SK-N-SH treated with all-trans-retinoic acid at 6 μM for 48 hours (cell line): ENCODE results near the gene FDXR.

Experiments
- ATAC-seq: fragments of 200-7000 bp; cut with Tn5 transposase; 3 replicates; pipeline ENCODE4 v1.9.1; 2020; ENCODE audit warnings: mild to moderate bottlenecking, moderate library complexity
- ARNTL ChIP-seq: fragments of 450-650 bp; formaldehyde crosslinking; IDR thresholded peaks from 2 replicates; pipeline ENCODE4 v1.5.0; 2020; ENCODE audit warnings: low read depth, mild to moderate bottlenecking, moderate library complexity, borderline replicate concordance
- BACH2 ChIP-seq: fragments of 250-450 bp; sonication (Bioruptor Pico); IDR thresholded peaks from 2 replicates; pipeline ENCODE4 v1.9.0; 2021; ENCODE audit warnings: mild to moderate bottlenecking, borderline replicate concordance
- CSDC2 ChIP-seq: fragments of 250-450 bp; sonication (Bioruptor Pico); IDR thresholded peaks from 2 replicates; pipeline ENCODE4 v1.5.0; 2020; ENCODE audit warnings: mild to moderate bottlenecking, moderate library complexity
- ESRRG ChIP-seq: fragments of 250-450 bp; sonication (Bioruptor Pico); IDR thresholded peaks from 2 replicates; pipeline ENCODE4 v1.6.1; 2021; ENCODE audit warnings: mild to moderate bottlenecking
- GLIS3 ChIP-seq: fragments of 250-450 bp; sonication (Bioruptor Pico); IDR thresholded peaks from 2 replicates; pipeline ENCODE4 v1.5.0; 2020; ENCODE audit warnings: mild to moderate bottlenecking, moderate library complexity
- ISL1 ChIP-seq: fragments of 250-450 bp; sonication (Bioruptor Pico); IDR thresholded peaks from 2 replicates; pipeline ENCODE4 v2.1.2; 2022; ENCODE audit warnings: mild to moderate bottlenecking, moderate library complexity
- OSR1 ChIP-seq: fragments of 250-450 bp; sonication (Bioruptor Pico); IDR thresholded peaks from 2 replicates; pipeline ENCODE4 v1.8.0; 2022; ENCODE audit warnings: moderate library complexity, mild to moderate bottlenecking, inconsistent platforms
- TCF4 ChIP-seq: fragments of 250-450 bp; sonication (Bioruptor Pico); IDR thresholded peaks from 2 replicates; pipeline ENCODE4 v1.8.0; 2021; ENCODE audit warnings: mild to moderate bottlenecking, moderate library complexity, borderline replicate concordance
- ZC3H10 ChIP-seq: fragments of 250-450 bp; sonication (Bioruptor Pico); IDR thresholded peaks from 2 replicates; pipeline ENCODE4 v1.5.1; 2021; ENCODE audit warnings: mild to moderate bottlenecking, moderate library complexity
- ZNF565 ChIP-seq: fragments of 450-650 bp; formaldehyde crosslinking; conservative IDR thresholded peaks from 2 replicates; pipeline ENCODE4 v1.5.0; 2020; ENCODE audit warnings: low read depth, mild to moderate bottlenecking, moderate library complexity
- ZNF70 ChIP-seq: fragments of 450-650 bp; formaldehyde crosslinking; IDR thresholded peaks from 2 replicates; pipeline ENCODE4 v1.5.0; 2020; ENCODE audit warnings: mild to moderate bottlenecking, moderate library complexity
- ZNF8 ChIP-seq: fragments of 450-650 bp; formaldehyde crosslinking; IDR thresholded peaks from 2 replicates; pipeline ENCODE4 v1.5.0; 2020; ENCODE audit warnings: mild to moderate bottlenecking, moderate library complexity
- TF ChIP-seq, protein P1 (sequence below): fragments of 250-450 bp; sonication (Bioruptor Pico); IDR thresholded peaks from 2 replicates; pipeline ENCODE4 v1.5.0; 2020; ENCODE audit warnings: mild to moderate bottlenecking, moderate library complexity
- TF ChIP-seq, protein P2 (sequence below): fragments of 250-450 bp; sonication (Bioruptor Pico); IDR thresholded peaks from 2 replicates; pipeline ENCODE4 v1.5.1; 2021; ENCODE audit warnings: mild to moderate bottlenecking, moderate library complexity
- TF ChIP-seq, protein P3 (sequence below): fragments of 250-450 bp; sonication (Bioruptor Pico); IDR thresholded peaks from 2 replicates; pipeline ENCODE4 v1.8.0; 2021; ENCODE audit warnings: low read depth, mild to moderate bottlenecking, moderate library complexity, borderline replicate concordance

FDXR gene

DNA sequence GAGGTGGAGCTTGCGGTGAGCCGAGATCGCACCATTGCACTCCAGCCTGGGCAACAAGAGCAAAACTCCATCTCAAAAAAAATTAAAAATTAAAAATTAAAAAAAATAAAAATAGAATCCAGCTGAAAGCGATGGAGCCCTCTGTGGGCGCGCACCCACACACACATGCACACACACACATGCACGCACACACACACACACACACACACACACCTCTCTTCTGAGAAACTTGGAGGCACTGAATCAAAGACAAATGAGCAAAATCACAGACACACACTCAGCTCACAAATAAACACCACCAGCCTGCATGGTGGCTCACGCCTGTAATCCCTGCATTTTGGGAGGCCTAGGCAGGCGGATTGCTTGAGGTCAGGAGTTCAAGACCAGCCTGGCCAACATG, 30.2 kb upstream of the FDXR start (continued):
- TF ChIP-seq, protein P1, sequence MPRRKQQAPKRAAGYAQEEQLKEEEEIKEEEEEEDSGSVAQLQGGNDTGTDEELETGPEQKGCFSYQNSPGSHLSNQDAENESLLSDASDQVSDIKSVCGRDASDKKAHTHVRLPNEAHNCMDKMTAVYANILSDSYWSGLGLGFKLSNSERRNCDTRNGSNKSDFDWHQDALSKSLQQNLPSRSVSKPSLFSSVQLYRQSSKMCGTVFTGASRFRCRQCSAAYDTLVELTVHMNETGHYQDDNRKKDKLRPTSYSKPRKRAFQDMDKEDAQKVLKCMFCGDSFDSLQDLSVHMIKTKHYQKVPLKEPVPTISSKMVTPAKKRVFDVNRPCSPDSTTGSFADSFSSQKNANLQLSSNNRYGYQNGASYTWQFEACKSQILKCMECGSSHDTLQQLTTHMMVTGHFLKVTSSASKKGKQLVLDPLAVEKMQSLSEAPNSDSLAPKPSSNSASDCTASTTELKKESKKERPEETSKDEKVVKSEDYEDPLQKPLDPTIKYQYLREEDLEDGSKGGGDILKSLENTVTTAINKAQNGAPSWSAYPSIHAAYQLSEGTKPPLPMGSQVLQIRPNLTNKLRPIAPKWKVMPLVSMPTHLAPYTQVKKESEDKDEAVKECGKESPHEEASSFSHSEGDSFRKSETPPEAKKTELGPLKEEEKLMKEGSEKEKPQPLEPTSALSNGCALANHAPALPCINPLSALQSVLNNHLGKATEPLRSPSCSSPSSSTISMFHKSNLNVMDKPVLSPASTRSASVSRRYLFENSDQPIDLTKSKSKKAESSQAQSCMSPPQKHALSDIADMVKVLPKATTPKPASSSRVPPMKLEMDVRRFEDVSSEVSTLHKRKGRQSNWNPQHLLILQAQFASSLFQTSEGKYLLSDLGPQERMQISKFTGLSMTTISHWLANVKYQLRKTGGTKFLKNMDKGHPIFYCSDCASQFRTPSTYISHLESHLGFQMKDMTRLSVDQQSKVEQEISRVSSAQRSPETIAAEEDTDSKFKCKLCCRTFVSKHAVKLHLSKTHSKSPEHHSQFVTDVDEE, result no peak
- TF ChIP-seq ARNTL (CRISPR knock-in tag) (no peak), ZNF70 (CRISPR knock-in tag) (no peak)

DNA sequence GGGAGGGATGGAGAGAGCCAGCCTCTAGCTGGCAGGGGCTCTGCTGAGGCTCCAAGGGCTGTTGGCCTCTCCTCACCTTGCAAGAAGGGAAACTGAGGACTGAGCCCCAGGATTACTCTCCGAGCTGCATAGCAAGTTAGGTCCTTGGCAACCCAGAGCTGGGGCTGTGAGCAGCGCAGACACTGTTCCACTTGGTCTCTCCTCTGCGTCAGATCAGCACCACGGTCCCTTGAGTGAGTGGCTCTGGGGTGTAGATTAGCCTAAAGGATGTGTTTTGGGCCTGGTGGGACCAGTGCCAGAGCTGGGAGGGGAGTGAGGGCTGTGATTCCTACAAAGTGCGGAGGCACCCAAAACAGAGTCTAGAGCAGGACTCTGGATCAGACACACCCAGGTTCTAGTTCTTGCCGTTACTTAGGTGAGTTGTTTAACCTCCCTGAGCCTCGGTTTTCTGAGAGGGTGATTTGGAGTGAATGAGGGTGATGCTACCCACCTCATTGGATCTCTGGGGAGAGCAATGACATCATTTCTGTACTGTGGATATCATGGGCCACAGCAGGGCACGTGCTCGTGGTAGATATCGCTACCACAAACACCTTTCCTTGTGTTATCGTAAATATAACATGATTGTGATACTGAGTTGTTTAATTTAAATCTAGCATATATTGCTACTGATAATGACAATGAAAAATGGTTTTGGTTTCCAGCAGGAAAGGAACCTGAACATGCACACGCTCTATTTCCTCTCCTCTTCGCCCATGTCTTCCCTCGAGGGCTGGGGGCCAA, 28.8 kb upstream of the FDXR start:
- no peak; the same call in 2 of the 3 replicates for ATAC-seq
- TF ChIP-seq OSR1 (CRISPR knock-in tag) (no peak), ZNF8 (CRISPR knock-in tag) (no peak), TCF4 (no peak), ESRRG (CRISPR knock-in tag) (no peak)
- TF ChIP-seq, protein P1, result no peak
- TF ChIP-seq, all 23 proteins: peak for 0

DNA sequence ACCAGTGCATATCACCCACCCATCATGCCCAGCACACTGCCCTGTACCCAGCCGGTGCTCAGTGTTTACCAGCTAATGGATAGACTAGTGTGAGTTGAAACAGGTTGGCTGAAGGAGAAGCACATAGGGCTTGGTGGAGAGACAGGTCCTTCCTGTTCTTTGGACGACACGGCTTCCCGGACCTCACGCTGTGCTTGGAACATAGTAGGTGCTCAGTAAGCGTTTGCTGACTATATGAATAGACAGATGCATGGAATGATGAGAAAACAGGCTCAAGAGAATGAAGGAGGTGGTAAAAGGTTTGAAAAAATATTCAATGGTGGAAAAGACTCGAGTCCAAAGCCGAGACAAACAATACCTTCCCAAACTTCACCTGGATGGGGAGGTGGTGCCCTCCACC, 27.4 kb upstream of the FDXR start:
- TF ChIP-seq ZNF8 (CRISPR knock-in tag) (no peak), GLIS3 (no peak), ISL1 (CRISPR knock-in tag) (no peak), CSDC2 (no peak), ARNTL (CRISPR knock-in tag) (no peak)
- TF ChIP-seq, all 23 proteins: peak for 0
- ATAC-seq, result no peak

DNA sequence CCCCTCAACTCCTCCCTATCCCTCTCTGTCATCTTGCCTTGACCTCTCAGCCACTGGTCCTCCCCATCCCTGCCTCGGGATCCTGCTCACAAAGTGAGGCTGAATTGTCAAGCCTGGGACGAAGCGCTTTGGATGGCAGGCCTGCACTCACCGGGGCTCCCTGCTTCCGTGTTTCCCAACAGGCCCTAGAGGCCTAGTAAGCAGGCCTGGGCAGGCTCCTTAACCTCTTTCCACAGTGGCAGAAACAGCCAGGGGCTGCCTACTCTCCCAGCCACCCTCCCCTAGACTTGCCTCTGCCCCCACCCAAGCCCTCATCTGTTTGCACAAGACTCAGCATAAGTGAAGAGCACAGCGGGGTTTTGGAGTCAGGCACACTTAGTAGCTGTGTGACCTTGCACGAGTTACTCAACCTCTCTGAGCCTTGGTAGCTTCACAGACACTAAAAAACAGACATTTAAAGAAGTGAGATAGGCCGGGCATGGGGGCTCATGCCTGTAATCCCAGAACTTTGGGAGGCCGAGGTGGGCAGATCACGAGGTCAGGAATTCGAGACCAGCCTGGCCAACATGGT, 25.7 kb upstream of the FDXR start:
- TF ChIP-seq, protein P1, result no peak
- TF ChIP-seq ZNF565 (CRISPR knock-in tag), result no peak
- no peak for TF ChIP-seq ISL1 (CRISPR knock-in tag)
- no peak for TF ChIP-seq BACH2
- TF ChIP-seq, protein P2, sequence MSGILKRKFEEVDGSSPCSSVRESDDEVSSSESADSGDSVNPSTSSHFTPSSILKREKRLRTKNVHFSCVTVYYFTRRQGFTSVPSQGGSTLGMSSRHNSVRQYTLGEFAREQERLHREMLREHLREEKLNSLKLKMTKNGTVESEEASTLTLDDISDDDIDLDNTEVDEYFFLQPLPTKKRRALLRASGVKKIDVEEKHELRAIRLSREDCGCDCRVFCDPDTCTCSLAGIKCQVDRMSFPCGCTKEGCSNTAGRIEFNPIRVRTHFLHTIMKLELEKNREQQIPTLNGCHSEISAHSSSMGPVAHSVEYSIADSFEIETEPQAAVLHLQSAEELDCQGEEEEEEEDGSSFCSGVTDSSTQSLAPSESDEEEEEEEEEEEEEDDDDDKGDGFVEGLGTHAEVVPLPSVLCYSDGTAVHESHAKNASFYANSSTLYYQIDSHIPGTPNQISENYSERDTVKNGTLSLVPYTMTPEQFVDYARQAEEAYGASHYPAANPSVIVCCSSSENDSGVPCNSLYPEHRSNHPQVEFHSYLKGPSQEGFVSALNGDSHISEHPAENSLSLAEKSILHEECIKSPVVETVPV (CRISPR knock-in tag), result no peak
- TF ChIP-seq ZC3H10 (CRISPR knock-in tag), result no peak
- TF ChIP-seq, protein P3, sequence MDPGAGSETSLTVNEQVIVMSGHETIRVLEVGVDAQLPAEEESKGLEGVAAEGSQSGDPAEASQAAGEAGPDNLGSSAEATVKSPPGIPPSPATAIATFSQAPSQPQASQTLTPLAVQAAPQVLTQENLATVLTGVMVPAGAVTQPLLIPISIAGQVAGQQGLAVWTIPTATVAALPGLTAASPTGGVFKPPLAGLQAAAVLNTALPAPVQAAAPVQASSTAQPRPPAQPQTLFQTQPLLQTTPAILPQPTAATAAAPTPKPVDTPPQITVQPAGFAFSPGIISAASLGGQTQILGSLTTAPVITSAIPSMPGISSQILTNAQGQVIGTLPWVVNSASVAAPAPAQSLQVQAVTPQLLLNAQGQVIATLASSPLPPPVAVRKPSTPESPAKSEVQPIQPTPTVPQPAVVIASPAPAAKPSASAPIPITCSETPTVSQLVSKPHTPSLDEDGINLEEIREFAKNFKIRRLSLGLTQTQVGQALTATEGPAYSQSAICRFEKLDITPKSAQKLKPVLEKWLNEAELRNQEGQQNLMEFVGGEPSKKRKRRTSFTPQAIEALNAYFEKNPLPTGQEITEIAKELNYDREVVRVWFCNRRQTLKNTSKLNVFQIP (CRISPR knock-in tag), result no peak
- no peak for ATAC-seq
